Neural cell (in vitro differentiated cells): Measurements from ENCODE around the gene CAPN2. TPM values are rescaled to one million over a fixed set of nuclear protein-coding genes. Genes with fewer than 3 reads are reported as not detected.

Experiments used
- H2AFZ ChIP-seq: fragments of 200-600, 300-800 bp; sonication (generic), shearing (Covaris generic); 2 replicates; pipeline ENCODE4 v1.6.0; 2014; ENCODE audit warnings: low read depth, mild to moderate bottlenecking, antibody characterized with exemption, low read length, moderate library complexity
- H3F3A ChIP-seq: fragments of 200-600 bp; shearing (Covaris generic); 2 replicates; pipeline ENCODE4 v1.6.1; 2016; ENCODE audit warnings: mild to moderate bottlenecking, moderate library complexity, mixed read lengths, antibody characterized with exemption, low read length; ENCODE audit not compliant: insufficient read depth, poor library complexity, severe bottlenecking
- H3K27ac ChIP-seq: fragments of 200-600, 300-800 bp; sonication (generic), shearing (Covaris generic); 2 replicates; pipeline ENCODE4 v1.5.1; 2014; ENCODE audit warnings: mild to moderate bottlenecking, low read length, moderate library complexity
- H3K27me3 ChIP-seq: fragments of 300-800, 200-600 bp; sonication (generic), shearing (Covaris generic); 2 replicates; pipeline ENCODE4 v1.6.0; 2014; ENCODE audit warnings: mild to moderate bottlenecking, low read depth, low read length, moderate library complexity; ENCODE audit not compliant: insufficient read depth
- H3K36me3 ChIP-seq: fragments of 300-800, 200-600 bp; sonication (generic), shearing (Covaris generic); 2 replicates; pipeline ENCODE4 v1.5.1; 2014; ENCODE audit warnings: mild to moderate bottlenecking, antibody characterized with exemption, low read length, moderate library complexity; ENCODE audit not compliant: insufficient read depth
- H3K4me2 ChIP-seq: fragments of 300-800, 200-600 bp; sonication (generic), shearing (Covaris generic); 2 replicates; pipeline ENCODE4 v1.6.0; 2014; ENCODE audit warnings: mild to moderate bottlenecking, low read length
- H3K4me3 ChIP-seq: fragments of 300-800, 200-600 bp; sonication (generic), shearing (Covaris generic); 2 replicates; pipeline ENCODE4 v1.5.1; 2014; ENCODE audit warnings: mild to moderate bottlenecking, low read length, moderate library complexity
- H3K79me2 ChIP-seq: fragments of 200-600 bp; shearing (Covaris generic); replicated peaks from 2 replicates; pipeline ENCODE4 v1.6.0; 2014; ENCODE audit warnings: mild to moderate bottlenecking, low read length, moderate library complexity; ENCODE audit not compliant: insufficient read depth
- H3K9ac ChIP-seq: fragments of 300-800, 200-600 bp; sonication (generic), shearing (Covaris generic); 2 replicates; pipeline ENCODE4 v1.6.1; 2016; ENCODE audit warnings: mild to moderate bottlenecking, low read length, mixed read lengths
- H3K9me2 ChIP-seq: fragments of 200-600 bp; shearing (Covaris generic); 2 replicates; pipeline ENCODE4 v1.6.1; 2016; ENCODE audit warnings: mild to moderate bottlenecking, low read length, mixed read lengths; ENCODE audit not compliant: insufficient read depth
- H3K9me3 ChIP-seq: fragments of 200-600, 300-800 bp; sonication (generic), shearing (Covaris generic); 2 replicates; pipeline ENCODE4 v1.6.1; 2016; ENCODE audit warnings: mild to moderate bottlenecking, mixed run types, low read length, moderate library complexity, mixed read lengths
- H4K20me1 ChIP-seq: fragments of 200-600 bp; shearing (Covaris generic); 2 replicates; pipeline ENCODE4 v1.6.1; 2016; ENCODE audit warnings: mild to moderate bottlenecking, mixed run types; ENCODE audit not compliant: insufficient read depth
- CTCF ChIP-seq: fragments of 450-650 bp; IDR thresholded peaks from 2 replicates; pipeline ENCODE4 v1.5.1; 2014; ENCODE audit warnings: antibody characterized with exemption, mild to moderate bottlenecking, moderate library complexity; ENCODE audit not compliant: poor library complexity, severe bottlenecking
- EP300 ChIP-seq: fragments of 450-650 bp; conservative IDR thresholded peaks from 2 replicates; pipeline ENCODE4 v1.6.1; 2014; ENCODE audit warnings: antibody characterized with exemption, mild to moderate bottlenecking, moderate library complexity; ENCODE audit not compliant: poor library complexity, severe bottlenecking
- EZH2 ChIP-seq: fragments of 200-600, 300-800 bp; shearing (Covaris generic), sonication (generic); IDR thresholded peaks from 2 replicates; pipeline ENCODE4 v1.6.1; 2014; ENCODE audit warnings: antibody characterized with exemption, low read length, borderline replicate concordance, mild to moderate bottlenecking; ENCODE audit not compliant: insufficient read depth, poor library complexity, severe bottlenecking
- MXI1 ChIP-seq: fragments of 450-650 bp; conservative IDR thresholded peaks from 2 replicates; pipeline ENCODE4 v1.6.1; 2014; ENCODE audit warnings: antibody characterized with exemption, mild to moderate bottlenecking; ENCODE audit not compliant: poor library complexity, severe bottlenecking
- POLR2AphosphoS5 ChIP-seq: IDR thresholded peaks from 2 replicates; pipeline ENCODE4 v1.6.1; 2012
- RAD21 ChIP-seq: fragments of 450-650 bp; conservative IDR thresholded peaks from 2 replicates; pipeline ENCODE4 v1.6.1; 2014; ENCODE audit warnings: antibody characterized with exemption, mild to moderate bottlenecking, moderate library complexity
- SMC3 ChIP-seq: fragments of 450-650 bp; conservative IDR thresholded peaks from 2 replicates; pipeline ENCODE4 v1.6.1; 2014; ENCODE audit warnings: antibody characterized with exemption, mild to moderate bottlenecking, moderate library complexity; ENCODE audit not compliant: poor library complexity
- TAF1 ChIP-seq: IDR thresholded peaks from 2 replicates; pipeline ENCODE4 v1.6.1; 2012; ENCODE audit warnings: low read depth
- polyA plus RNA-seq: library from polyadenylated mRNA; depleted of rRNA; stranded (reverse); fragments of >200 nt; gene quantifications from 2 replicates; pipeline ENCODE4 v1.2.3, GENCODE V29; 2014
- TF ChIP-seq, protein P1 (sequence below): IDR thresholded peaks from 2 replicates; pipeline ENCODE4 v1.6.1; 2012; ENCODE audit warnings: borderline replicate concordance

Gene CAPN2
- polyA plus RNA-seq, 1 donor from 2014 or later: 58.8 TPM

DNA sequence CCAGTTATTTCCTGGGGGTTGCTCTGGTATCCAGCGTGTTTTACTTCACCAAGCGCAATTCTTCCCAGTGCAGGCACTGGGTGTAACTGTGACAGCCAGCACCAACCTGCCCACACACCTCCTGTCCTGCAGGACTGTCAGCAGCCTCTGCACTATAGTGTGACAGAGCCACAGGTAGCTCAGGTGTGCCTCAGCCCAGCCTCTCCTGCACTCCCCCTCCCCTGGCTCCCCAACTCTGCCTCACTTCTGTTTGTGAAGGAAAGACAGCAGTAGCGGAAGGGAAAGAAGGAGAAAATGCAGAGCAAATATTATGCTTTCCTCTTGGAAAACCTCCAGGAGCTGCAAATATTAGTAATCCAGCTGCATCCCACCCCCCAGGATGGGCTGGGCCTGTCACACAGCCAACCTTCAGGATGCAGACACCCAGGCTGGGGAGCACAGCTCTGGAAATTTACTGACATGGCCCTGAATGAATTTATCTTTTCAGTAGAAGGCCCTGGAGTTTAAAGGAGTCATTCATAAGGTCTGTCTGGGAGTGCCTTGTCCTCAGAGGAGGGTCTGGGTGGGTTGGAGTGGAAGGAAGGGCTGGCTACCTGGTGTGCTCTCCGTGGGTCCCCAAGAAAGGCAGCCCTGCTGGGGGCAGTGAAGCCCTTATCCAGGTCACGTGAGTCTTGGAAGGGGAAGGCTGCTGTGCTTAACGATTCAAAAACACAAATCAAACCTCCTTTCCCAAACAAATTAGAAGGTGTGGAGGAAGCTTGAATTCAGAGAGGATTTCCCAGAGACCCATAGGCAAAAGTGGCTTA lies 20.9 kb downstream of the CAPN2 start:
- Histone ChIP-seq H3K4me2 (no peak overlapping the region), H2AFZ (no peak overlapping the region), H3K79me2 (no peaks in the 10 kb centered on the region), H4K20me1 (no peaks in the 10 kb centered on the region), H3F3A (no peaks in the 10 kb centered on the region), H3K27ac (no peak overlapping the region), H3K27me3 (no peaks in the 10 kb centered on the region), H3K4me3 (no peak overlapping the region), H3K9me2 (no peaks in the 10 kb centered on the region), H3K36me3 (no peaks in the 10 kb centered on the region), H3K9ac (no peak overlapping the region), H3K9me3 (no peaks in the 10 kb centered on the region)
- TF ChIP-seq TAF1 (no peak), MXI1 (no peak), RAD21 (no peak), EZH2 (no peak), POLR2AphosphoS5 (no peak), SMC3 (no peak), CTCF (no peak), EP300 (no peak)
- TF ChIP-seq, protein P1, sequence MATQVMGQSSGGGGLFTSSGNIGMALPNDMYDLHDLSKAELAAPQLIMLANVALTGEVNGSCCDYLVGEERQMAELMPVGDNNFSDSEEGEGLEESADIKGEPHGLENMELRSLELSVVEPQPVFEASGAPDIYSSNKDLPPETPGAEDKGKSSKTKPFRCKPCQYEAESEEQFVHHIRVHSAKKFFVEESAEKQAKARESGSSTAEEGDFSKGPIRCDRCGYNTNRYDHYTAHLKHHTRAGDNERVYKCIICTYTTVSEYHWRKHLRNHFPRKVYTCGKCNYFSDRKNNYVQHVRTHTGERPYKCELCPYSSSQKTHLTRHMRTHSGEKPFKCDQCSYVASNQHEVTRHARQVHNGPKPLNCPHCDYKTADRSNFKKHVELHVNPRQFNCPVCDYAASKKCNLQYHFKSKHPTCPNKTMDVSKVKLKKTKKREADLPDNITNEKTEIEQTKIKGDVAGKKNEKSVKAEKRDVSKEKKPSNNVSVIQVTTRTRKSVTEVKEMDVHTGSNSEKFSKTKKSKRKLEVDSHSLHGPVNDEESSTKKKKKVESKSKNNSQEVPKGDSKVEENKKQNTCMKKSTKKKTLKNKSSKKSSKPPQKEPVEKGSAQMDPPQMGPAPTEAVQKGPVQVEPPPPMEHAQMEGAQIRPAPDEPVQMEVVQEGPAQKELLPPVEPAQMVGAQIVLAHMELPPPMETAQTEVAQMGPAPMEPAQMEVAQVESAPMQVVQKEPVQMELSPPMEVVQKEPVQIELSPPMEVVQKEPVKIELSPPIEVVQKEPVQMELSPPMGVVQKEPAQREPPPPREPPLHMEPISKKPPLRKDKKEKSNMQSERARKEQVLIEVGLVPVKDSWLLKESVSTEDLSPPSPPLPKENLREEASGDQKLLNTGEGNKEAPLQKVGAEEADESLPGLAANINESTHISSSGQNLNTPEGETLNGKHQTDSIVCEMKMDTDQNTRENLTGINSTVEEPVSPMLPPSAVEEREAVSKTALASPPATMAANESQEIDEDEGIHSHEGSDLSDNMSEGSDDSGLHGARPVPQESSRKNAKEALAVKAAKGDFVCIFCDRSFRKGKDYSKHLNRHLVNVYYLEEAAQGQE: no peak

- H3K9me3 ChIP-seq: no peaks in the 10 kb centered on the region
- no peak overlapping the region for H3K4me2 ChIP-seq
- H4K20me1 ChIP-seq: no peaks in the 10 kb centered on the region
- H3K4me3 ChIP-seq: no peak overlapping the region
- H3K9ac ChIP-seq: no peak overlapping the region
- no peaks in the 10 kb centered on the region for H3K27me3 ChIP-seq
- no peak overlapping the region for H3K27ac ChIP-seq
- no peaks in the 10 kb centered on the region for H3K36me3 ChIP-seq
- no peaks in the 10 kb centered on the region for H3K79me2 ChIP-seq
- H3K9me2 ChIP-seq: no peaks in the 10 kb centered on the region
- TF ChIP-seq, protein P1: no peak
- no peak for TF ChIP-seq TAF1
- no peak for TF ChIP-seq POLR2AphosphoS5
- no peak for TF ChIP-seq RAD21
- TF ChIP-seq EZH2: no peak
- TF ChIP-seq CTCF: no peak
- TF ChIP-seq SMC3: no peak
- no peak for TF ChIP-seq EP300
- TF ChIP-seq MXI1: no peak
- no peak overlapping the region for H2AFZ ChIP-seq
- no peaks in the 10 kb centered on the region for H3F3A ChIP-seq
Observed at GRCh38 chr1:223733898-223734852, 21.8 kb downstream of the CAPN2 start.
